Measurements from ENCODE around the gene SEC61A1. TPM values are rescaled to one million over a fixed set of nuclear protein-coding genes. Genes with fewer than 3 reads are reported as not detected.

SEC61A1 gene
- polyA plus RNA-seq, 6 donors from 2014 or later: 72.7 to 128 (median 79.2) TPM

DNA sequence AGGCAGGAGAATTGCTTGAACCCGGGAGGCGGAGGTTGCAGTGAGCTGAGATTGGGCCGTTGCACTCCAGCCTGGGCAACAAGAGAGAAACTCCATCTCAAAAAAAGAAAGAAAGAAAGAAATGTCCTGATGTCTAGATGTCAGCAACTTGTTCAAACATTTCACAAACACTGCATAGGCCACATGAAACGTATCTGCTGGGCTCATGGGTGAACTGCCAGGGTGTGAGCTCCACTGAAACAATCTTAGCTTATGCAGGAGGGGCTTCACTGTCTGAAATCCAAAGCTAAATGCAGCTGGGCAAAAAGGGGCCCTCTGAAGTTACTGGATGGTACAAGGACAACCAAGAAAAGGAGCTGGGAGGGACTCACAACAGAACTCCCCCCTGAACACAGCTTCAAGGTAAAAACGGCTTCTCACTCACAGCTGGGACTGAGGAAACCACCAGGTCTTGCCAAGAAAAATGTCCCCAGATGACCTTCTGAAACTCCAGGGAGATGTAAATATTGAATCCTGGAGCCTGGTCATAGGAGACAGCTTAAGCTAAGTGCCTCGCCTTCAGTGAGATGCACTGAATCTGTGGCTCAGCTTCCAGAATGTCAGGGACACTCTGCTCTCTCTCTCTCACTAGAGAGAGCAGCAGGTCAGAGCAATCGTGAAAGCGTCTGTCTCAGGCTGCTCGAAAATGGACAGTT is 31.9 kb downstream of the SEC61A1 start:
- no peak for ATAC-seq (ENCODE audit: low read depth in 2 of 2)
- Mint-ChIP-seq H3K27me3 (no peaks in the 10 kb centered on the region), H3K4me1 (peaks cover 0 to 3% (median 0%) of the 10 kb centered on the region in 3 donors), H3K4me3 (peak overlapping the region in 1 of 8 donors; percentile 29), H3K27ac (peak overlapping the region in 2 of 6 donors; percentile 14 to 60), H3K9me3 (no peaks in the 10 kb centered on the region), H3K36me3 (peaks cover 15 to 37% of the 10 kb centered on the region in 2 donors)
- no peak for DNase-seq

DNA sequence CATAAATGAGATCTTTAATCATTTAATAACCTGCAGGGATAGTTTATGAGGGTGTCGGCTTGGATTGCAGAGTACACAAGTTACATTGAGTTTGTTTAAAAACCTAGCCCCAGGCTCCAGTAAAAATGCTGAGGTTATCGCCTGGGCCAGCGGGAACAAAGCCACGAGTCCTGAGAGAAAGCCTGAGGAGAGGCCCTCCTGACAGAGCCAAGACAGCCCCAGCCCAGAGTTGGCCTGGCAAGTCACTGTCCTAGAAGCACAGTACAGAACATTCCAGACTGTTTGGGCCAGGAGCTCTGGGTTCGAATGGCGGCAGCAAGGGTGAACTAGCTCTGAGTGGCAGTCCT is 32.4 kb downstream of the SEC61A1 start:
- Mint-ChIP-seq H3K36me3 (peaks cover 15 to 35% of the 10 kb centered on the region in 2 donors), H3K27ac (peak overlapping the region in 1 of 6 donors; percentile 14), H3K4me1 (peaks cover 0 to 3% (median 0%) of the 10 kb centered on the region in 3 donors), H3K9me3 (no peaks in the 10 kb centered on the region), H3K27me3 (no peaks in the 10 kb centered on the region), H3K4me3 (peak overlapping the region in 1 of 8 donors; percentile 29)
- ATAC-seq (ENCODE audit: low read depth in 2 of 2) (no peak), DNase-seq (no peak)

DNA sequence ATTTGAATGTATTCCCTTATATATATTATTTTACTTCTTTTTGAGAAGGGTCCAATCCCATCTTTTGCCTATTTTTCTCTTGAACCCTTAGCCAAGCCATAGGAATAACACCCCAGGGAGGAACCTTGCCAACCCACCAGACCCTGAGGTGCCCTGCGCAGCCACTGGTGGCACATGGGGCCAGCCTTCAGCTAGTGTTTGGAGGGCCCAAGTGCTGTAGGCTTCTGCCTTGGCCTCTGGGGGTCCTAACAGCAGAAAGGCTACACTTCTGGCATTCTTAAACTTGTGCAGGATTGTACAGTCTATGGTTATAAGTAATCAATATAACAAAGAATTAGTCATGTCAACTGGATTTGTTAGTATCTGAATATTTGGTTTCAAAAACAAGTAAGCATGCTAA is 36.9 kb downstream of the SEC61A1 start:
- Mint-ChIP-seq H3K9me3 (no peaks in the 10 kb centered on the region), H3K27ac (no peak overlapping the region), H3K4me1 (peaks cover 0 to 3% (median 0%) of the 10 kb centered on the region in 3 donors), H3K4me3 (no peak overlapping the region), H3K27me3 (no peaks in the 10 kb centered on the region), H3K36me3 (peaks cover 12 to 15% of the 10 kb centered on the region in 2 donors)
- ATAC-seq (ENCODE audit: low read depth in 2 of 2): no peak
- DNase-seq: no peak

DNA sequence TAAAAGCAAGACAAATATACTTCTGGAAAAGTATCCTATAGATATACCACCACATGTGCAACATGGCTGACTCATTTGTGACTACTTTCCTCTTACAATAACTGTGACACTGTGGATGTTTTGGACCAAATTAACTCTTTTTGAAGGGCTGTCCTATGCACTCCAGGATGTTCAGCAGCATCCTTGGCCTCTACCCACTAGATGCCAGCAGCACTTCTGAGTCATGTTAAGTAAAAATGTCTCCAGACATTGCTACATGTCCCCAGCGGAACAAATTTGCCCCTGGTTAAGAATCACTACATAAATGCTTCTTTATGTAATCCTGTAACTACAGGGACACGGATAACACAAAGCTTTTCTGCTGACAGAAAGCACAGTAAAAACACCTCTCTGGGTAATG is 39.3 kb downstream of the SEC61A1 start:
- no peak for ATAC-seq (ENCODE audit: low read depth in 2 of 2)
- peaks cover 9 to 16% of the 10 kb centered on the region in 2 donors for H3K36me3 Mint-ChIP-seq
- DNase-seq: no peak
- H3K9me3 Mint-ChIP-seq: no peaks in the 10 kb centered on the region
- no peak overlapping the region for H3K4me3 Mint-ChIP-seq
- H3K27ac Mint-ChIP-seq: peak overlapping the region in 1 of 6 donors; percentile 44
- peaks cover 0 to 3% (median 0%) of the 10 kb centered on the region in 3 donors for H3K4me1 Mint-ChIP-seq
- H3K27me3 Mint-ChIP-seq: no peaks in the 10 kb centered on the region

DNA sequence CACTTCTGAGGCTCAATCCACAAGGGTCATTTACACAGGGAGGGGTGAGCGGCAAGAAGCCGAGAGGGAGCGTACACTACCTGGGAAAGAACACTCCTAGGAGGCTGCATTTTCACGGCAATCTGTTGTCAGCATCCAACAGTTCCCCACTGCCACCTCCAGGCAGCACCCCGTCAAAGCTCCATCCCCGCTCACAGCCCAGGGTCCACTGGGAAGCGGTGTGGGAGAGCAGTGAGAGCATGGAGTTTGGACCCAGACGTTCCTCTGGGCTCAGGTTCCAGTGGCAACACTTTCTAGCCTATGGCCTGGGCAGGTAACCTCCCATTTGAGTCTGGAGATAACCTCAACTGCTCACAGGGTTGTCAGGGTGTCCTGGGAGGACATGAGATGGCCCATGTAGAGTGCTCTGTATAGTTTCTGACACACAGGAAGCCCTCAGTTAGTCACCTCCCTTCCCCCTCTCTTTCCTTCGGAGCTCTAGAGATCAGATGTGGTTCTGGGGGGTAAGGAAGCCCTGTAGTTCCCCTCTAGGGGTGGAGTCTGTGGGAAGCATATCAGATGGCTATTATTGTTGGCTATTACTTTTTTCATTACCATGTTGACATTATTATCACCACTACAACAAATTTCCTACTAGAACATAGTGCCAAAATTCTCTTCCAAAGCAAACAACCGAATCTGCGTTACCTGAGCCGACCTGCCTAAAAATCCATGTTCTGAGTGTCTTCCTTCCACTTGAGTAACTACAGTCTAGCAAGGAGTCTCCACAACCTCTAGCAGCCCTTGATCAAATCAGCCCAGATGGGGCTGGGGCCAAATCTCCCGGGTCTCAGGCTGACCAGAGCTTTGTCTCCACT is 42.3 kb downstream of the SEC61A1 start:
- Mint-ChIP-seq H3K36me3 (peaks cover 14 to 21% of the 10 kb centered on the region in 2 donors), H3K4me1 (no peaks in the 10 kb centered on the region)

DNA sequence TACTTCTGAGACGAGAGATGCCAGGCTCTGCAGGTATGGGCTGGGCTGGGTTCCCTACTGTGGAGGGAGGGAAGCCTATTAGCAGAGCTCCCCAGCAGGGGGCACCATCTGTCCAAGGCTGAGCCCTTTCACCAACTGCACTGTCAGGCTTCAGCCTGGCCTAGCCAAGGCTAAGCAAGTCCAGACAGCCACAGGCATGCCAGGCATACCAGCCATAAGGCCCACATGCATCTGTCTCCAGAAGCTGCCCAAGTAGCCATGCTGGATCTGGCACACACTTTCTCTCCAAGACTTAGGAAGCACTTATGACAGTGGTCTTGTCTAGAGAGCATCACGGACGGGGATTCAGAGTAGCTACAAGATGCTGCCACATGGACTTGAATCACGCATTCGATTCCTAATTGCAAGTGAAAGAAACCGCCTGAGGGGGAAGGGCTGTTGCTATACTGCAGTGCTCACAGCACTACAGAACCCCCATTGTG is 43.0 kb downstream of the SEC61A1 start:
- H3K4me1 Mint-ChIP-seq: no peaks in the 10 kb centered on the region
- no peaks in the 10 kb centered on the region for H3K27me3 Mint-ChIP-seq
- ATAC-seq (ENCODE audit: low read depth in 2 of 2) (peak; percentile 97 to 99), DNase-seq (peak; percentile 63)
- H3K36me3 Mint-ChIP-seq: peaks cover 21% of the 10 kb centered on the region in 2 donors
- H3K4me3 Mint-ChIP-seq: no peak overlapping the region
- H3K27ac Mint-ChIP-seq: peak overlapping the region in 3 of 6 donors; percentile 5 to 46 (median 22)
- no peaks in the 10 kb centered on the region for H3K9me3 Mint-ChIP-seq

More for the DNA sequence above, 42.3 kb downstream of the SEC61A1 start:
- Mint-ChIP-seq H3K27ac (no peak overlapping the region), H3K9me3 (no peaks in the 10 kb centered on the region), H3K27me3 (no peaks in the 10 kb centered on the region), H3K4me3 (peak overlapping the region in 1 of 8 donors; percentile 1)
- ATAC-seq (ENCODE audit: low read depth in 2 of 2): no peak
- DNase-seq: no peak

DNA sequence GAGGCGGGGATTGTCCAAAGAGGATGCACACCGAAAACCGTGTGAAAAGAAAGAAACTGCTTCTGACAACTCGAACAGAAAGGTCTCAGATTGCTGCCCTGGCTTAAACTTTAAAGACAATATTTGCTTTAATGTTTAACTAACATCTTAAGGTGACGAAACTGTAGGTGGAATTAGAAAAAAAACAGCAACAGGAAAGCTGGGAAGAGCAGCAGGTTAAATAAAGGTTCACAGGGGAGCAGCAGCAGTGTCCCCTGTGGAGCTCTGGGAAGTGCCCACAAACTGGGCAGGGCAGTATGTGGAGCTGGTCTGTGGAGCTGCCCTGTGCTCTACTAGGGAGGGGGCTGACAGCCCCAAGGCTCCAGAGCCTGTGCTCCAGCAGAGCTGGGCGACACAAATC is 46.0 kb downstream of the SEC61A1 start:
- no peak for ATAC-seq (ENCODE audit: low read depth in 2 of 2)
- H3K27ac Mint-ChIP-seq: no peak overlapping the region
- H3K4me1 Mint-ChIP-seq: no peaks in the 10 kb centered on the region
- H3K27me3 Mint-ChIP-seq: no peaks in the 10 kb centered on the region
- H3K9me3 Mint-ChIP-seq: no peaks in the 10 kb centered on the region
- H3K4me3 Mint-ChIP-seq: no peak overlapping the region
- DNase-seq: no peak
- H3K36me3 Mint-ChIP-seq: peaks cover 21 to 38% of the 10 kb centered on the region in 2 donors

DNA sequence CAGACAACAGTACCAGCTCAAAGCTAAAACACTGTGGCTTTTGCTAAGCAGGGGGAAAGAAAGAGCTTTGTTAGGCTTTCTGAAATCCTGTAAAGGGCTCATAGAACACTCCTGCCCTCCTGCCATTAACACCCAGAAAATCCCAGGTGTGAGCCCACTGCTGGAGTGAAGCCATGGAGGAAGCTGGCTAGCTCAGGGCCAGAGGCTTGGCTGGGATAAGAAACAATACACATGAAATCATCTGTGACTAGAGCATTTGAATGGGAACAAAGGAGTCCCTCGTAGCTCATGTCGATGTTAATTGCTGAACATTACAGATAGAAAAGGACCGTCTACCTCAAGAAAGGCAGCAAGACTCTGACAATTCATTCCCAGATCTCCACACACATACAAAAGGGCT is 47.9 kb downstream of the SEC61A1 start:
- ATAC-seq (ENCODE audit: low read depth in 2 of 2): no peak
- peaks cover 21 to 42% of the 10 kb centered on the region in 2 donors for H3K36me3 Mint-ChIP-seq
- peak overlapping the region in 1 of 6 donors; percentile 80 for H3K27ac Mint-ChIP-seq

DNA sequence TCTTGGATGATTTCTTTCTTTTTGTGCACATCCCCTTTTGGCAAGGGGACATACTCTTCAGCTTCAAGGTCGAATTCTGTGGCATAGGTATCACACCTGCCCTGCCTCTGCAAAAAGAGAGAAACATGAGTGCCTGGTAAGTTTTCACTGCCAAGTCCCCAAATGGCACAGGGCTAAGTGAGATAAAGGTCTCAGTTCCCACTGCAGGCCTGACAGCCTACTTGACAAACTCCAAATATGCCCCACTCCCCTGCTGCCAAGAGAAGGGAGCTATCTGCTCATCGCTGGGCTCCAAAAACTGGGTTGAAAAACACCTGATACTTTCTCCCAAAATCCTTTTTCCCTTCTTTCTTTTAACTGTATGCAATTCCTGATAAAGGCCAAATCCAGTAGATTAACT is 48.4 kb downstream of the SEC61A1 start:
- DNase-seq: no peak
- ATAC-seq (ENCODE audit: low read depth in 2 of 2): no peak
- Mint-ChIP-seq H3K36me3 (peaks cover 21 to 42% of the 10 kb centered on the region in 2 donors), H3K27me3 (no peaks in the 10 kb centered on the region), H3K4me3 (no peak overlapping the region), H3K4me1 (no peaks in the 10 kb centered on the region), H3K27ac (peak overlapping the region in 1 of 6 donors; percentile 49), H3K9me3 (no peaks in the 10 kb centered on the region)

More for the DNA sequence above, 47.9 kb downstream of the SEC61A1 start:
- Mint-ChIP-seq H3K4me3 (no peak overlapping the region), H3K4me1 (no peaks in the 10 kb centered on the region), H3K9me3 (no peaks in the 10 kb centered on the region), H3K27me3 (no peaks in the 10 kb centered on the region)
- no peak for DNase-seq

DNA sequence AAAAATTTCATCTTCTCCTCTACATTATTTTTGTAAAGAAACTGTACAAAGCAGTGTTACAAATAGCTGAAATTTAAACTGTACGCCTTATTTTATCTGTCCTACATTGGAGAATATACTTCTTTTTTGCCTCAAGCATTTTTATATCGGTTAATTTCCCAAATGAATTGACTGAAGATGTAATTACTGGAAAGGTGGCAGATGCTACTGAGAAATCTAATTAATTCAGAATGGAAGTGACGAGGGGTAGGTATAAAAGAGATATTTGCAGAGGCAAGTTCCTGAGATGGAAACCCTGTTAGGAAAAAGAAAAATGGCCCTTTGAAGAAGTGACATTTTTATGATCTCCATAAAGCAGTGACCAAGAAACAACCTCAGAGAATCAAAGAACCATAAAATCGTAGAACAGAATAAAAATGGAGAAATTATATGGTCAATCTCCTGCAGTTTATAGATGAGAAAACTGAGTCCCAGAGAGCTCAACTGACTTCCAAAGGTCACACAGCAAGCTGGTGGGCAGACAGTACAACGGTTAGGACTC is 51.0 kb downstream of the SEC61A1 start:
- Mint-ChIP-seq H3K4me1 (peaks cover 0 to 3% (median 0%) of the 10 kb centered on the region in 3 donors), H3K36me3 (peaks cover 7 to 32% of the 10 kb centered on the region in 2 donors), H3K9me3 (no peaks in the 10 kb centered on the region), H3K4me3 (no peak overlapping the region), H3K27me3 (no peaks in the 10 kb centered on the region), H3K27ac (peak overlapping the region in 1 of 6 donors; percentile 36)
- no peak for DNase-seq
- no peak for ATAC-seq (ENCODE audit: low read depth in 2 of 2)

DNA sequence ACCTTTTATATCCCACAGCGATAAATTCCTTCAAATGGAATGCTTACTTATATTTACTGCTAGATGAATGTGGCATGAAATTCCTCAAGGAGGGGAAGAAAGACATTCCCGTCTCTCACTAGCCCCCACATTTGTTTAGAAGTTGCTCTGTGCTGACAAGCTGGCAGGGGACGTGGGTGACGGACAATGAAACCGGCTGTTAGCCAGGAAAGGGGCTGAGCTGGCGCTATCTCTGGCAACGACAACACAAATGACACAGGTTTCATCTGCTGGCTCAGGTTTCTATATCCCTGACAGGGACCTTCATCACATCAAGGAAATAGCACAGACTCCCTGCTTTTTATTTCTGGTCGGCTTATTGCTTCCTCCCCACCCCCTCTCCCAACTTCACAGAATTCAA is 55.6 kb downstream of the SEC61A1 start:
- H3K4me1 Mint-ChIP-seq: peaks cover 3 to 7% (median 5%) of the 10 kb centered on the region in 3 donors
- peaks cover 15 to 24% of the 10 kb centered on the region in 2 donors for H3K36me3 Mint-ChIP-seq
- ATAC-seq (ENCODE audit: low read depth in 2 of 2): no peak

DNA sequence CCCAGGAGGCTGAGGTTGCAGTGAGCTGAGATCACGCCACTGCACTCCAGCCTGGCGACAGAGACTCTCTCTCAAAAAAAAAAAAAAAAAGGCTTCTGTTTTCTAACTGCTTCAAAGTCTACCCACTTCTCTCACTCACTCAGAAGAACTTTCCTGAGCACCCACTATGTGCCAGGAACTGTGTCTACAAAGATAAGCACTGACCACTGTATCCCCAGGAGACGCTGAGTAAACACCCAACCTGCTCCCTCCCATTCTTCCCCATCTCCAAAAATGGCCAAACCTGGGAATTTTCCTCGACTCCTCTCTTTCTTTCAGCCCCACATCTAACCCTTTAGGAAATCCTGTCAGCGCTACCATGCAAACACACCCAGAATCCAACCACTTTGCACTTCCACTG is 58.9 kb downstream of the SEC61A1 start:
- DNase-seq (no peak), ATAC-seq (ENCODE audit: low read depth in 2 of 2) (no peak)
- Mint-ChIP-seq H3K4me3 (no peak overlapping the region), H3K27ac (peak overlapping the region in 1 of 6 donors; percentile 0), H3K27me3 (no peaks in the 10 kb centered on the region), H3K4me1 (peaks cover 12 to 16% (median 13%) of the 10 kb centered on the region in 3 donors), H3K9me3 (no peaks in the 10 kb centered on the region), H3K36me3 (peaks cover 21 to 34% of the 10 kb centered on the region in 2 donors)

More for the DNA sequence above, 55.6 kb downstream of the SEC61A1 start:
- no peaks in the 10 kb centered on the region for H3K27me3 Mint-ChIP-seq
- no peak overlapping the region for H3K27ac Mint-ChIP-seq
- no peaks in the 10 kb centered on the region for H3K9me3 Mint-ChIP-seq
- no peak overlapping the region for H3K4me3 Mint-ChIP-seq
- no peak for DNase-seq

DNA sequence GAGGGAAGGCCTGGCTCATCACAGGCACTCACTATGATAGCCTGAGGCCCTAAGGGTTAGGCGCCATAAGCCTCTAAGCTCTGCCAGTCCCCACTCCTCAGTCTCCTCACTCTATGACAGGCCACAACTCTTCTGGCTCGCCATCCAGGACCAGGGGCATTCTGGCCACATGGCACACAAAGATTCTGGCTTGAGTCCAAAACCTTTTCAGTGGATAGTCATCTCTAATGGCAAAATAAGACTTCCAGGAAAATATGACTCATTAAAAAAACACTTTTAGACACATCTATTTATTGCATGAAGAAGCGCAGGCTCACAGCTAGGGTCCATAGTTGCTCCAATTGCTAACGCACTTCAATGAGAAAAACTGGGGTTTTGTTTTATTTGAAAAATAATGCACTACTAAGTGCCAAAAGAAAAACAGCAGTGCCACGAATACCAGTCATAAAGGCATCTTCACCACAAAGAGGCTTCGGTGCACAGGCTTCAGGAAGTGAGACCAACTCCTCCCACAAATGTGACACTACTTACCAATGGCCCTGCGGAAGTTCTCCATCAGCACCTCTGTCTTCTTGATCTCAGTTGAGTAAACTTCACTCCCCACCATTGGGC is 60.2 kb downstream of the SEC61A1 start:
- Mint-ChIP-seq H3K36me3 (peaks cover 22 to 28% of the 10 kb centered on the region in 2 donors), H3K9me3 (no peaks in the 10 kb centered on the region), H3K4me1 (peaks cover 9 to 16% (median 16%) of the 10 kb centered on the region in 3 donors)

More for the DNA sequence above, 60.2 kb downstream of the SEC61A1 start:
- DNase-seq (no peak), ATAC-seq (ENCODE audit: low read depth in 2 of 2) (peak in 1 of 2 donors; percentile 55)
- no peak overlapping the region for H3K4me3 Mint-ChIP-seq
- peak overlapping the region in 4 of 6 donors; percentile 11 to 47 (median 34) for H3K27ac Mint-ChIP-seq
- no peaks in the 10 kb centered on the region for H3K27me3 Mint-ChIP-seq

Data from naive B cell (primary cell).